ENCODE data around the gene ADAMTSL3. TPM values are rescaled to one million over a fixed set of nuclear protein-coding genes. Genes with fewer than 3 reads are reported as not detected.

The ADAMTSL3 gene
- total RNA-seq, 1 experiment from 2014 or later, result 0.05 TPM

GRCh38 chr15:83848315-83849050 is 194.6 kb downstream of the ADAMTSL3 start:
- ChIA-PET CTCF (no interaction called here), RAD21 (ENCODE audit: low non-redundant PET in 1 of 2, low total read pairs in 2 of 2, uncharacterized antibody in 2 of 2, unreplicated experiment in 2 of 2) (no interaction called here), POLR2A (no interaction called here)
- Histone ChIP-seq H3K27ac (ENCODE audit: low read depth, low read length) (no peak overlapping the region), H3K9ac (ENCODE audit: low read length) (no peak overlapping the region), H3K27me3 (ENCODE audit: insufficient read depth, low read length) (peaks cover 4% of the 10 kb centered on the region; the same call in 1 of the 2 replicates), H4K20me1 (ENCODE audit: insufficient read depth) (no peaks in the 10 kb centered on the region), H3K79me2 (ENCODE audit: insufficient read depth, low read length) (no peaks in the 10 kb centered on the region), H2AFZ (ENCODE audit: low read depth, low read length, poor library complexity, severe bottlenecking) (no peak overlapping the region), H3K4me2 (ENCODE audit: low read length) (peak overlapping the region; percentile 38; the same call in 1 of the 2 replicates), H3K4me1 (ENCODE audit: control insufficient read depth in 1 of 2, insufficient read depth in 2 of 2, low read length in 2 of 2) (peaks cover 4 to 7% of the 10 kb centered on the region in 2 experiments; a peak in 2 of 4 replicates), H3K9me3 (ENCODE audit: control insufficient read depth in 1 of 2, insufficient read depth in 1 of 2, low read depth in 1 of 2, low read length in 2 of 2) (no peaks in the 10 kb centered on the region), H3K36me3 (ENCODE audit: control insufficient read depth in 1 of 2, insufficient read depth in 2 of 2, low read length in 2 of 2) (no peaks in the 10 kb centered on the region), H3K4me3 (replicated peaks in 1 of 2; ENCODE audit: low read depth in 1 of 2, low read length in 2 of 2) (no peak overlapping the region), H3K9me2 (ENCODE audit: insufficient read depth) (no peaks in the 10 kb centered on the region)
- ATAC-seq (no peak), DNase-seq (ENCODE audit: low read depth, low spot score) (no peak)
- TF ChIP-seq EGR1 (IDR thresholded peaks at IDR 0.05; ENCODE audit: low read depth) (peak; percentile 58; the same call in 1 of the 2 replicates), RAD21 (IDR thresholded peaks at IDR 0.05; ENCODE audit: low read depth) (no peak), CEBPB (IDR thresholded peaks at IDR 0.05; ENCODE audit: low read depth) (peak; percentile 65)
- intact Hi-C loops (cut with micrococcal nuclease), result no loop called here
- no TSS peak for BruUV-seq (replicated peaks)

GRCh38 chr15:83850015-83850414 is 196.1 kb downstream of the ADAMTSL3 start:
- ChIA-PET CTCF (interaction anchor here (1.2 kb wide), 1 partner anchor 11 kb away, joined by 3 read pairs; no protein-coding TSS in a partner anchor), RAD21 (ENCODE audit: low non-redundant PET in 1 of 2, low total read pairs in 2 of 2, uncharacterized antibody in 2 of 2, unreplicated experiment in 2 of 2) (no interaction called here)
- no peak for DNase-seq (ENCODE audit: low read depth, low spot score)
- TF ChIP-seq ELF1 (IDR thresholded peaks at IDR 0.05; ENCODE audit: borderline replicate concordance, low read depth), result no peak
- TF ChIP-seq EZH2 (IDR thresholded peaks at IDR 0.05), result no peak
- TF ChIP-seq SIN3A (IDR thresholded peaks at IDR 0.05; ENCODE audit: low read depth), result no peak
- TF ChIP-seq REST (IDR thresholded peaks at IDR 0.05; ENCODE audit: low read depth), result no peak
- no peak for TF ChIP-seq TCF7L2 (IDR thresholded peaks at IDR 0.05; ENCODE audit: borderline replicate concordance, extremely low read depth, insufficient read depth, insufficient read length)
- no peak for TF ChIP-seq POLR2A (IDR thresholded peaks at IDR 0.05; ENCODE audit: borderline replicate concordance, extremely low read depth, insufficient read depth, insufficient read length)
- TF ChIP-seq ZBTB33 (IDR thresholded peaks at IDR 0.05; ENCODE audit: extremely low read depth, insufficient replicate concordance, low read length), result no peak
- no peak for TF ChIP-seq YY1 (IDR thresholded peaks at IDR 0.05; ENCODE audit: extremely low read depth, insufficient replicate concordance, low read depth, low read length)
- no peak for TF ChIP-seq ZFX (IDR thresholded peaks at IDR 0.05)
- TF ChIP-seq SRF (IDR thresholded peaks at IDR 0.05; ENCODE audit: low read depth), result no peak
- TF ChIP-seq JUND (IDR thresholded peaks at IDR 0.05), result no peak
- no peak for TF ChIP-seq RAD21 (IDR thresholded peaks at IDR 0.05; ENCODE audit: low read depth)
- no peak for TF ChIP-seq CEBPB (IDR thresholded peaks at IDR 0.05; ENCODE audit: low read depth)
- TF ChIP-seq MAX (IDR thresholded peaks at IDR 0.05), result no peak

More at GRCh38 chr15:83850015-83850414, 196.1 kb downstream of the ADAMTSL3 start:
- peaks cover 4% of the 10 kb centered on the region; the same call in 1 of the 2 replicates for H3K27me3 ChIP-seq (ENCODE audit: insufficient read depth, low read length)
- peaks cover 7 to 9% of the 10 kb centered on the region in 2 experiments; a peak in 2 of 4 replicates for H3K4me1 ChIP-seq (ENCODE audit: control insufficient read depth in 1 of 2, insufficient read depth in 2 of 2, low read length in 2 of 2)
- BruUV-seq (replicated peaks), result no TSS peak
- H3K4me2 ChIP-seq (ENCODE audit: low read length), result no peak overlapping the region
- no peak overlapping the region for H3K4me3 ChIP-seq (replicated peaks in 1 of 2; ENCODE audit: low read depth in 1 of 2, low read length in 2 of 2)
- H3K9me3 ChIP-seq (ENCODE audit: control insufficient read depth in 1 of 2, insufficient read depth in 1 of 2, low read depth in 1 of 2, low read length in 2 of 2), result no peaks in the 10 kb centered on the region
- no peak overlapping the region for H3K27ac ChIP-seq (ENCODE audit: low read depth, low read length)
- H2AFZ ChIP-seq (ENCODE audit: low read depth, low read length, poor library complexity, severe bottlenecking), result no peak overlapping the region
- intact Hi-C loops (cut with micrococcal nuclease), result no loop called here
- H3K9me2 ChIP-seq (ENCODE audit: insufficient read depth), result no peaks in the 10 kb centered on the region
- H3K36me3 ChIP-seq (ENCODE audit: control insufficient read depth in 1 of 2, insufficient read depth in 2 of 2, low read length in 2 of 2), result no peaks in the 10 kb centered on the region
- ATAC-seq, result no peak
- POLR2A ChIA-PET, result no interaction called here
- H3K79me2 ChIP-seq (ENCODE audit: insufficient read depth, low read length), result no peaks in the 10 kb centered on the region
- H4K20me1 ChIP-seq (ENCODE audit: insufficient read depth), result no peaks in the 10 kb centered on the region
- H3K9ac ChIP-seq (ENCODE audit: low read length), result no peak overlapping the region

Data from HCT116 (cell line).